Medulla oblongata (tissue), 1 donor: ENCODE measurements around the gene TTC9B.
A peak's percentile ranks its signal among the peaks of the same experiment; 100 is the strongest.
"Not testable (repeated sequence)": the region's sequence is repeated elsewhere in the genome, so short reads cannot be mapped to it uniquely, and the experiment has no call there.

Source experiments
- DNase-seq: peaks from one replicate; pipeline ENCODE4 v3.0.0-alpha.2; 2015; ENCODE audit errors: extremely low spot score

Gene TTC9B

DNA sequence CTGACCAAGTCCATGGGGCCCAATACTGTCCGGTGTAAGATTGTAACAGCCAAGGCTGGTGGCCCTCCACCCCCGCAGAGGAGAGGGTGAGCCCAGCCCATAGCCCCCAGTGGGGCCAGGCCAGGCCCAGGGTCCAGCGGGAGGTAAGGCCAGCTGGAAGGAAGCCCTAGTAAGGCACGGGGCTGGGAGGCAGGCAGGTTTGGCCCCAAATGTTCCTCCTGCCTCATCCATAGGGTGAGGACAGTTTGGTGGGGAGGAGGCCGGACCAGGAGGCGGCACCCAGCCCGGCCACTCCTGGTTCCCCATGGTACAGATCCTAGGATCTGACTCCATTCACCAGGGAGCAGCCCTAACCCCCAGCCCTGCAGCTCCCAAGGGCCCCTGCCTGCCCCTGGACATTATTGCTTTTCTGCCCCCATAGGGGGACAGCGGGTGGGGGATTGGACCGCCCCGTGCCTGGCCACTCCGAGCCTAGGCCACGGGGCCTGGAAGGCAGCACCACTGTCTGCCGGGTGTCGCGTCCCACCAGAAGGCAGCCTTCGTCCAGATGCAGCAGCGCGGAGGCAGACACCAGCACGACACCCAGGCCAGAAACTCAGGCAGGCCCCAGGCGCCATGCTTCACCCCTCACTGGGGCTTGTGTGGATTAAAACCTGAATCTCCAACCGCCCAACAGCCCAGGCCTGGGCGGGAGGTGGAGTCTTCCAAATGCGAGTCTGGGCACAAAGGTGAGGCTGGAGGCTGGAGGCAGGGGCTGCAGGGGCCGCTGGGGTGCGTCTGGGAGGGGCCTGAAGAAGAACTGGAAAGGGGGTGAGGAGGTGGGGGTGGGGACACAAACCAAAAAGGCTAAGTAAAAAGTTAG is 15.0 kb upstream of the TTC9B start:
- DNase-seq = no peak

DNA sequence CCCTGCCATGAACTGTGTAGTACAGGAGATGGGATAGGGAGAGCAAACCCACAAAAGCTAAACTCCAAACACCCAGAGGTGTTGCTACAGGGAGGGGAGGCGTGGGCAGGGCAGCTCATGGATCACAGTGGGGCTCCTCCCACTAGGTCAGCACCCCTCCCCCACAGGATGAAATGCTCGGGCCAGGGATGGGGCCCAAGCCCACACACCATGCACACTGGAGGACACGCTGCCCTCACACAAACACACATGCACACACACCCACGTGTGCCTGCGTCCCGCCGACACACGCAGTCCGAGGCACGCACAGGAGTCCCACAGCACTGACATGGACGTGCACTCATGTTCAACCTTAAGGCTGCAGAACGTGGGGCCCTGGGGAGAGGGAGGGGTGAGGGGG is 14.3 kb upstream of the TTC9B start:
- no peak for DNase-seq

DNA sequence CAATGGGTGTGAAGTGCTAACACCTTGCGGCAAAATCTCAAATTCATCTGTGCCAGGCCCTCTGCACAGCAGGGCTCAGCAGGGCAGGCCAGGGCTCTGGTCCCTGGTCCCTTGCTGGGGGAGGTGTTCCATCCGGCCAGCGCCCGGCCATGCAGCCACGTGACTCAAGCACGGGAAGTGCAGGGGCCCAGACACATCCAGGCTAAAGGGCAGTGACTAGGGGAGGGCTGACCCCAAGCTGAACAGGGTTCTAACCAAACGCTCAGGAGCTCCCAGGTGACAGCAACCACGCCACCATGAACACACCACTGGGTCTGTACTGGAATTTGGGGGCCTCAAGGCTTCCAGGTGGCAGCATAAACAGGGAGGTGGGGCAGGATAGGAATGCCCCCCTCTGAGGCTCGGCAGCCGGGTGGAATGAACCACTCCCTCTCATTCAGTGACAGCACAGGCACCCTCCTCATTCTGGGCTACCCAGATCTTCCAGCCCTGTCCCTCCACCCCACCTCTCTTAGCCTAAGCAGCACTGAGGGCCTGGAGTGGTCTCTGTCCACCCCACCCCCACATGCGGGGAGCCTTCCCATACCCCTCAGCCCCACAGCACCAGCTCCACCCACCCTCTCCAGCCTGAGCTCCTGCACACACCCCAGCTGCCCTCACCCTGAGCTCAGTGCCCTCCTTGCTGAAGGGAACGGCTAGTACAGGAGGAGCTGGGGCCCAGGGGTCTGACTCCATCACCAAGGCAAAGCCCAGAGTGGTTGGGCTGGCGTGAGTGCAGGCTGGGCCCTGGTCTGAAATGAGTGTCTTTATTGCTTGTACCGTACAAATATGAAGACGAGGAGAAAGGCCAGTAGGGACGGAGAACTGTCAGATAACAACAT is 13.6 kb upstream of the TTC9B start:
- no peak for DNase-seq

DNA sequence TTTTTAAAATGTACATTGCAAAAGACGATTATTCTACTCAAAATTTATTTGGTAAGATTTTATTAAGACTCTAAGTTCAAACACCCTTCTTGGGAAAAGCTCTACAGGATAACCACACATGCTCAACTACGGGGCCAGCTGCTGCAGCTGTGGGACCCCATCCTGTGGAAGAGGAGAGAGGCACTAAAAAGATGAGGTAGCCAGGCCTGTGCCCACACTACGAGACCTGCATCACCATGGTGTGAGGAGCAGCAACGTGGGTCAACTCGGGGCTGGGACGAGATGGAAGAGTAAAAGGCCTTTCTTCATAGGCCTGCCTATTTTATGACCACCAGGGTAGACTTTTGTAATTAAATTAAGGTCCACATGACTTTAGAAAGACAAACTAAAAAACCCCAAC is 12.9 kb upstream of the TTC9B start:
- no peak for DNase-seq

- no peak for DNase-seq
Observed at GRCh38 chr19:40229926-40230417, 11.8 kb upstream of the TTC9B start.

GRCh38 chr19:40229484-40229883 is 11.3 kb upstream of the TTC9B start:
- no peak for DNase-seq

- DNase-seq = no peak
Observed at GRCh38 chr19:40228863-40229262, 10.7 kb upstream of the TTC9B start.

DNA sequence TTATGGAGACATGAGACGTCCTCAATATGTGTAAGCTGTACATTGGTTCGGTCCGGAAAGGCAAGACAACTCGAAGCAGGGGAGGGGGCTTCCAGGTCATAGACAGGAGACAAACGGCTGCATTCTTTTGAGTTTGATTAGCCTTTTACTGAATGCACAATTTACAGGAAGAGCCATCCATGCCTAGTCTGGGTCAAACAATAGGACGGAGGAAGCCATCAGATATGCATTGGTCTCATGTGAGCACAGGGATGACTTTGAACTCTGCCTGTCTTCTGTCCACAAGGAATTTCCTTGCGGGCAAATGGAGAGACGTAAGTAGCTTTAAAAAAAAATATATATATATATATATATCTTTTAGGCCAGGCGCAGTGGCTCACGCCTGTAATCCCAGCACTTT is 10.2 kb upstream of the TTC9B start:
- DNase-seq = no peak

- DNase-seq = no peak
Observed at GRCh38 chr19:40225440-40226305, 7.5 kb upstream of the TTC9B start.

DNA sequence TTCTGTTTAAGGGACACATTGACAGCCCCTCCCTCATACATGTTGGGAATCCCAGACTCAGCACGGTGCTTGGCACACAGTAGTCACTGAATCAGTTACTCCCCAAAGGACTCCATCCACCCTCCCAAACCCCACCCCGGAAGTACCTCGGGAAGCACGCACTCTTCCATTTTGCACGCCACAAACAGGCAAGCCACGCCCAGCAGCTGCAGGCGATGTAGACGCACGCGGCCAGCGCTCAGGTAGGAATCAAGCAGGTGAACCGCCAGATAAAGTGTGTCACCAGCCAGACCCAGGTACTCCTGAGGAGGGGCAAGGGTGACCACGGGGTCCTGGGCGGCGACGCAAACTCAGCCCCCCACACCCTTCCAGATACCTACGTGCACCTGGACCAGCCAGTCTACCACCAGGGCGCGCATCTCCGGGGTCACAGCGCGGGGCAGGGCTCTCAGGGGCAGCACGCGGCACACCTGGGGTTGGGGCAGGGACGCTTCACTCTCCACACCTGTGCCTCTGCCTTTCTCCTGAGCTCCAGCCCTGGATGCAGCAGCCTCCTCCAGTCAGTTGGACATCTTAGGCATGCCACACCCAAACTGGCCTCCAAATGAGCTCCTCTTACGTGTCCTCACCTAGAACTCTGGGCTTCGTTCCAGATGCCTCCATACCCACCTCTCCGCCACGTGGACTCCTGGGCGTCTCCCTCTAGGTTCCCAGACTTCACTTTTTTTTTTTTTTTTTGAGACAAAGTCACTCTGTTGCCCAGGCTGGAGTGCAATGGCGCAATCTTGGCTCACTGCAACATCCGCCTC is 6.4 kb upstream of the TTC9B start:
- no peak for DNase-seq

DNA sequence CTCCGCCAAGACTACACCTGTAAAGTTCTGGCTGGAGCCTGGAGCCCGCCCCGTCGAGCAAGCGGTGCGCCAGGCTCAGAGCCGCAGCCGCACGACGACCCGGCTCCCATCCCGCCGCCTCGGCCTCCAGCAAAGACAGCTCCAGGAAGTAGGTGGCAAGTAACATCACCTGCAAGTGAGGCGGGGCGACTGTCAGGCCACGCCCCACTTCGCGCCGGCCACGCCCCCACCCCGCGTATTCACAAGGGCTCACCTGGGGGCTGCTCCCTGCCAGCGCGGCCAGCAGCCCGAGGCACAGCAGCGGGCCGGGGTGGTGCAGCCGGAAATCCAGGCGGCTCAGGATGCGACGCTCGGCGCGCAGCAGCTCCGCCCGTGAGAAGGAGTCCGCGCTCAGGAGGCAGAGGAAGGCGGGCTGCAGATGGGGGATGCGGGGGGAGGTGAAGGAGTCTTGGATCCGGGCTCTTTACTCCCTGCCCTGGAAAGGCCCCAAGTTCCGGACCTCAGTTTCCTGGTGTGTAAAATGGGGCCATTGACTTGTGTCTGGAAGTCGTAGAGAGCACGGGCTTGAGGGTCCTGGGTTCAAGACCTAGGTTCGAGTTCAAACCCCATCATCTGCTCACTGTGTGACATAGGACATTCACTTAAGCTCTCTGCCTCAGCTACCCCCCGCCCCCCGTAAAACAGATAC is 5.1 kb upstream of the TTC9B start:
- DNase-seq = no peak

DNA sequence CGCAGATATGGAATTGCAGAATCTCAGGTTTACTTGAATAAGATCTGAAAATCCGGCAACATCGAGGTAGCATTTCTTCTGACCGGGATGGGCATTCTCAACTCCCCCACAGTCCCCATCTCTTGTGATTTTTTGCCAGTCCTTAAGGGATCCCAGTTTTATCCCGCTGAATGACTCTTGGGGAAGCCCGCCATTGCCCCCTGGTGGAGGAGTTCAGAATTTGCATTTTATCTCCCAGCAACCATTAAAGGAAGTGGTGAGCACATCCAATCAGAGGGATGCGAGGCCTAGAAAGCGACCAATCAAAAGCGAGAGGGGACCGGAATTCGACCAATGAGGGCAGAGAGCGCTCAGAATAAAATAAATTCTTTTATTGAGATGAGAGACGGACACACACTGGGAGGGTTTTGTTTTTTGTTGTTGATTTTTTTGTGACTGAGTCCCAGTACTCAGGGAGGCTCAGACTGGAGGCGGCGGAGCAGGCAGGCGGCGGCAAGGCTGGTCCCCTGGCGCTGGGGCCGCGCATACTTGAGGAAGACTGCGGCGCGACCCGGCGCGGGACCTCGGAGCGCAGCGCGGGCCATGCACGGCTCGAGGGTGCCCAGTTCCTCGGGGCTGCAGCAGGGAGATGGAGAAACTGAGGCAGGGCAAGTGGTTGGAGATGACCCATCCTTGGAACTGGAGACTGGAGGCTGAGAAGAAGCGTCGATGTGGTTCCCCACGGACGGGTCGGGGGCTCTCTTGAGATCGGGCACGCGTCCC is 3.9 kb upstream of the TTC9B start:
- peak; percentile 96 for DNase-seq

DNA sequence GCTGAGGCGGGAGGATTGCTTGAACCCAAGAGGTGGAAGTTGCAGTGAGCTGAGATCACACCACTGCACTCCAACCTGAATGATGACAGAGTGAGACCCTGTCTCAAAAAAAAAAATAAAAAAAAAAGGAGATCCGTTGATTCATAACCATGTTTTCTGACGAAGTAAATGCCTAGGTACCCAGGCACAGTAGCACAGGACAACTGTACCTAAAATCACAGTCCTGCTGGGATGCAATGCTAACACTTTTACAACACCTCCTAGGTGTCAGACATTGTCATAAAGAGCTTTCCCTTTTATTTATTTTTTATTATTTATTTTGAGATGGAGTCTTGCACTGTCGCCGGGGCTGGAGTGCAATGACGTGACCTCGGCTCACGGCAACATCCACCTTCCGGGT is 2.5 kb upstream of the TTC9B start:
- no peak for DNase-seq

DNA sequence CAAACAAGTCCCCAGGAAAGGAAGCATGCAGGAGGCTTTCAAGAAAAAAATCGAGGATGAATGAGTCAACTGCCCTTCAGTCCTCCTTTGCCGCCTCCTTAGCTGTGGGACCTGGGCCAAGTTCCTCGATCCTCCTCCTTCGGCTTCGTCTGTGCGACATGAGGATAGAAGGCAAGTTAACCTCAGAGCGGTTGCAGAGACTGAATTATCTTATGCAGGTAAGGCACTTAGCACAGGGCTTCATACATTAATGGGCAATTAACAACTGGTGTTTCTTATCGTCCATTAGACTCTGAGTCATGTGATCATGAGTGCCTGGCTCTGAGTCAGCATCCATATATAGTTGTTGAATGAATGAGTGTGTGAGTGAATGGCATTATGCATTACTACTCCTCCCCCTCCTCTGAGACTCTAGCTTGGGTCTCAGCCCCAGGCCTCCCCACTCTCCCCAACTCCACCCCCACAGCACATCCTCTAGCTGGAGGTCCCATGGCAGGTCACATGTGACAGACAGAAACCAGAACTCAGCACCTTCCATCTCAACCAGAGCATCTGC is 1.6 kb upstream of the TTC9B start:
- DNase-seq = no peak

DNA sequence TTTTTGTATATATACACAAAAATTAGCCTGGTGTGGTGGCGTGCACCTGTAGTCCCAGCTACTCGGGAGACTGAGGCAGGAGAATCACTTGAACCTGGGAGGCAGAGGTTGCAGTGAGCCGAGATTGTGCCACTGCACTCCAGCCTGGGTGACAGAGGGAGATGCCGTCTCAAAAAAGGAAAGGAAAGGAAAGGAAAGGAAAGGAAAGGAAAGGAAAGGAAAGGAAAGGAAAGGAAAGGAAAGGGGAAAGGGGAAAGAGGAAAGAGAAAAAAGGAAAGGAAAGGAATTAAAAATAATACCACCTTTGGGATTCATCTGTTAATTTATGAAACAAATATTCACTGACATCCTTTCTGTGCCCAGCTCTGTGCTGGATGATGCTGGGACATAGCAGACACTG is 845 bp upstream of the TTC9B start:
- DNase-seq = not testable (repeated sequence)

DNA sequence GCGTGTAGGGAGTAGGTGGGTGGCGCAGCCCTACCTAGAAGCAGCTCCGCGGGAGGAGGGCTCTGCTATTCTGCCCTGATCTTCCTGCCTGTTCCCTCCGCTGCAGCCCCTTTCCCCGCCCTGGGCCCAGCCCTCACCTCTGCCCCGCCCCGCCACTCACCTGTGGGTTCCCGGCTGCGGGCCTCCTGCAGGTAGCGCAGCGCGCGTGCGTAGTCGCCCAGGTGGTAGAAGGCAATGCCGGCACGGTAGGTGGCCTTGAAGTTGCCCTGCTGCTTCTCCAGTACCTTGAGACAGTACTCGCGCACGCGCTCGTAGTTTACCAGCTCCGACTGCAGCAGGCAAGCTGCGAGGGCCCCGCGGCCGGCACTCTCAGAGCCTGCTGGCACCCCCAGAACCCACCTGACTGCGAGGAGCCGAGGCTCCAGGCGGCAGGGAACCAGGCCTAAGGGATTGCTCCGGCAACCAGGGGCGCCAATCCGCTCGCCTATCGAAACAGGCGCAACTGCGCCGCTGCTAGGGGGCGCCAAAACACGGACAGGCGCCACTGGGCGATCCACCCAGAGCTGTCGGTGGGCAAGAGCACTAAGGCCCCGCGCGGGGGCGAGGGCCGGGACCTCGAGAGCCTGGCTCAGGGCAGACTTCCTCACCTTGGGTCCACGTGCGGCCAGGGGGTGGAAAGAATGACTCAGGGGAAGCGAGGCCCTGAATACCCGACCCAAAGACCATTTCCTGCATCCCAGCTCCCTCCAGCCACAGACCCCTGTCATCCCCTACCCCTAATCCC is 965 bp downstream of the TTC9B start:
- DNase-seq = no peak

DNA sequence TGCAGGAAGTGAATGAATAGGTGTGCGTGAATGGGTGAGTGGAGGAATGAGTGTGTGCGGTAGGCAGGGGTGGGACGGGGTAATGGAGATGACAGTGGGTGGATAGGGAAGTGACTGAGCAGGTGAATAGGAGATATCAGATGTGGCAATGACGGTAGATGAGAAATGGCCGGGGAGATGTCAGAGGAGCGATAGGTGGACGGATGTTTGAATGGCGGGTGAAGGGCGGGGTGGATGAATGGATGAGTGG is 1.5 kb downstream of the TTC9B start:
- no peak for DNase-seq

DNA sequence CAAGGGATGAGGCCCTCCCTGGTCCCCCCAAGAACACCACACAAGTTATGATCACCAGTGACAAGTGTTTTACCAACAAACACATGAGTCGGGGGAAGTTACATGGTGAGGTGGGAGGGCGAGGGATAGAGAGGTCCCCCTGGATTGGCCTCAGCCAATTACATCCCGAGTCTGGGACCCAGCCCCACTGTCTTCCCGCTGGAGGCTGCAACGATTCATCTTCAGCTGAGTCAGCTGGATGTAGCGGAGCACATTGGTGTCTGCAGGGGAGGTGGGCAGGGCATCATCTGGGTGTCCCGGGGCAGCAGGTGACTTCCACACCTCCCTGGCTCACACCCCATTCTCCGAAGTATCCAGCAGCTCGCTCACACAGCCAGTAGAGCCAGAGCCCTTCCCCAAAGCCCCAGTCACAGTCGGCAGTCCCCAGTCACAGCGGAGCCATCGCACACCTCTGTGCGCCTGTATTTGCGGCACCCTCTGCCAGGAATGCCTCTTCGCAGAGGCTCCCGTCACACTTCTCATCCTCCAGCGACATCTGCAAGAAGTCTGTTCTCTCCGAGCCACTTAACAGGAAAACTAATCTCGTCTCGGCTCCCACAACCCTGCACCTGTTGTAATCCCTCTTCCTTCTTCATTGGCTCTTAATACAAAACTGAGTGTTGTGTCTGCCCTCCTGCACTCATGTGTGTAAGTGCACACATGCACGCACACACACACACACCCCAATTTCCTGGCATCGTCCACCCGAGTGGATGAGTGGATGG is 2.0 kb downstream of the TTC9B start:
- DNase-seq = no peak
